Smooth muscle cell (in vitro differentiated cells): ENCODE data around the gene SMG1. TPM values are rescaled to one million over a fixed set of nuclear protein-coding genes. Genes with fewer than 3 reads are reported as not detected.

Source experiments
- DNase-seq: peaks from one replicate; lab custom pipeline; 2025; ENCODE audit not compliant: unreplicated experiment; lab: John Stamatoyannopoulos, UW
- H2AFZ ChIP-seq: fragments of 200-600 bp; sonication (generic); 2 replicates; pipeline ENCODE4 v1.6.0; 2016; ENCODE audit warnings: antibody characterized with exemption, low read depth, mild to moderate bottlenecking
- H3F3A ChIP-seq: fragments of 200-600 bp; sonication (generic); 2 replicates; pipeline ENCODE4 v1.6.0; 2017; ENCODE audit warnings: antibody characterized with exemption, low read depth
- H3K27ac ChIP-seq: fragments of 200-600 bp; sonication (generic); 2 replicates; pipeline ENCODE4 v1.5.1; 2016; ENCODE audit warnings: low read depth, mild to moderate bottlenecking
- H3K27me3 ChIP-seq: fragments of 200-600 bp; sonication (generic); 2 replicates; pipeline ENCODE4 v1.6.1; 2016; ENCODE audit warnings: low read depth, mild to moderate bottlenecking
- H3K36me3 ChIP-seq: fragments of 200-600 bp; sonication (generic); 2 replicates; pipeline ENCODE4 v1.5.1; 2016; ENCODE audit warnings: low read depth
- H3K4me1 ChIP-seq: fragments of 200-600 bp; sonication (generic); 2 replicates; pipeline ENCODE4 v1.5.1; 2016; ENCODE audit warnings: low read depth
- H3K4me2 ChIP-seq: fragments of 200-600 bp; sonication (generic); 2 replicates; pipeline ENCODE4 v1.6.0; 2016; ENCODE audit warnings: mild to moderate bottlenecking
- H3K4me3 ChIP-seq: fragments of 200-600 bp; sonication (generic); 2 replicates; pipeline ENCODE4 v1.5.1; 2016; ENCODE audit warnings: mild to moderate bottlenecking
- H3K79me2 ChIP-seq: fragments of 200-600 bp; sonication (generic); 2 replicates; pipeline ENCODE4 v1.6.0; 2016; ENCODE audit warnings: low read depth, mild to moderate bottlenecking
- H3K9ac ChIP-seq: fragments of 200-600 bp; sonication (generic); 2 replicates; pipeline ENCODE4 v1.6.0; 2016; ENCODE audit warnings: low read depth
- H3K9me3 ChIP-seq: fragments of 200-600 bp; sonication (generic); replicated peaks from 2 replicates; pipeline ENCODE4 v1.5.1; 2016; ENCODE audit warnings: low read depth
- H4K20me1 ChIP-seq: fragments of 200-600 bp; sonication (generic); 2 replicates; pipeline ENCODE4 v1.6.0; 2016; ENCODE audit warnings: low read depth
- WGBS: methylation state at CpG from one replicate; pipeline ENCODE4 v1.1.7; 2016; ENCODE audit warnings: low lambda C conversion rate; 5-methylcytosine and 5-hydroxymethylcytosine counted together
- polyA plus RNA-seq: library from polyadenylated mRNA; unstranded; fragments of >200 nt; fragmentation: Nextera tagmentation; extraction: Ambion mirVana; gene quantifications from 2 replicates; pipeline ENCODE4 v1.2.1, GENCODE V29; 2016
- total RNA-seq: library from RNA; depleted of rRNA; stranded (reverse); fragments of >200 nt; gene quantifications from 2 replicates; pipeline ENCODE4 v1.2.3, GENCODE V29; 2014
- TF ChIP-seq, protein P1 (sequence below): fragments of 200-600 bp; sonication (generic); IDR thresholded peaks from 2 replicates; pipeline ENCODE4 v1.5.1; 2017; ENCODE audit warnings: borderline replicate concordance, mild to moderate bottlenecking, antibody characterized with exemption; ENCODE audit not compliant: insufficient read depth, poor library complexity, severe bottlenecking

SMG1 gene
- total and polyA plus RNA-seq, 2 experiments from 2014 or later, result 4.9 to 45.4 TPM

DNA sequence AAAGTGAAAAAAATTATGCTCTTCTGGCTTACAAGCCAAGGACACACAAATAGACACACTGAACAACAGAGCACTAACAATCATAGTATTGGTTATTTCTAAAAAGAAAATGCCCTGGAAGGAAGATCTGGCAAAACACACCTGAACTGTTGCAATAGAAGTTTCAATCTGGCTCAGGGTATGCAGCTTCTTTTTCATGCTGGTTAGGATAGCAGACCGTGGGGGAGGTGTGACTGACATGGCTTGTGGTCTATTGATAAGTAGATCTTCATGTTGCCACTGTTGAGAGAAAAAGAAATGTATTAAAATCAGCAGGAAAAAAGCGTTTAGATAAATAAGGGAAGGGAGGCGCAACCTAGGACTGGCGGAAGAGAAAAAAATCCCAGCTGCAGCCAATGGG lies 98.3 kb downstream of the SMG1 start:
- DNase-seq, result no peak
- no peaks in the 10 kb centered on the region for H3K9me3 ChIP-seq
- no peaks in the 10 kb centered on the region for H4K20me1 ChIP-seq
- H3K27ac ChIP-seq, result no peak overlapping the region
- H3K4me3 ChIP-seq, result no peak overlapping the region
- H3K4me1 ChIP-seq, result peaks cover 9% of the 10 kb centered on the region
- H3K4me2 ChIP-seq, result no peak overlapping the region
- H3F3A ChIP-seq, result no peaks in the 10 kb centered on the region
- no peaks in the 10 kb centered on the region for H3K27me3 ChIP-seq
- peaks cover 33% of the 10 kb centered on the region for H3K36me3 ChIP-seq
- no peak overlapping the region for H3K9ac ChIP-seq
- H2AFZ ChIP-seq, result no peak overlapping the region
- WGBS, result over 99% methylated on average over 4 of the region's 4 CpGs
- no peaks in the 10 kb centered on the region for H3K79me2 ChIP-seq
- TF ChIP-seq, protein P1, sequence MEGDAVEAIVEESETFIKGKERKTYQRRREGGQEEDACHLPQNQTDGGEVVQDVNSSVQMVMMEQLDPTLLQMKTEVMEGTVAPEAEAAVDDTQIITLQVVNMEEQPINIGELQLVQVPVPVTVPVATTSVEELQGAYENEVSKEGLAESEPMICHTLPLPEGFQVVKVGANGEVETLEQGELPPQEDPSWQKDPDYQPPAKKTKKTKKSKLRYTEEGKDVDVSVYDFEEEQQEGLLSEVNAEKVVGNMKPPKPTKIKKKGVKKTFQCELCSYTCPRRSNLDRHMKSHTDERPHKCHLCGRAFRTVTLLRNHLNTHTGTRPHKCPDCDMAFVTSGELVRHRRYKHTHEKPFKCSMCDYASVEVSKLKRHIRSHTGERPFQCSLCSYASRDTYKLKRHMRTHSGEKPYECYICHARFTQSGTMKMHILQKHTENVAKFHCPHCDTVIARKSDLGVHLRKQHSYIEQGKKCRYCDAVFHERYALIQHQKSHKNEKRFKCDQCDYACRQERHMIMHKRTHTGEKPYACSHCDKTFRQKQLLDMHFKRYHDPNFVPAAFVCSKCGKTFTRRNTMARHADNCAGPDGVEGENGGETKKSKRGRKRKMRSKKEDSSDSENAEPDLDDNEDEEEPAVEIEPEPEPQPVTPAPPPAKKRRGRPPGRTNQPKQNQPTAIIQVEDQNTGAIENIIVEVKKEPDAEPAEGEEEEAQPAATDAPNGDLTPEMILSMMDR, result no peak

- 97% methylated on average over 3 of the region's 3 CpGs for WGBS
These were observed 109.9 kb downstream of the SMG1 start for GRCh38 chr16:18816286-18816685.

DNA sequence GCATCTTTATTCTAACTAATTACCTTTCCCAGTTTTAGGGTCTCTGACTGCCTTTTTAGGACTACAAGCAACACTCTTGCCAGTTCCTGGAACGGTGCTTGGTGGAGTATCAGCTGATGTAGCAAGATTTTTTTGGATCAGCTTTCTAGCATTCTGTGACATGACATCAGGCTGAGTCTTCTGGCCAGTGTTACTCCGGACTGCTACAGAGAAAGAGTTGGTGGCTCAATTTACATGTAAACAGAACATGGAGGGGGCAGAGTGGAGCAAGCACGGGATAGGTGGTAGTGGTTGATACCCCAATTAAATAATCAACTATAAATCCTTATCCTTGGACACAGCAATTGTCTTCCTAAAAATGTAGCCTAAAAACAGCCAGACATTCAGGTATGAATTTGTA lies 114.3 kb downstream of the SMG1 start:
- no peak overlapping the region for H3K27ac ChIP-seq
- no peak overlapping the region for H3K9ac ChIP-seq
- H2AFZ ChIP-seq, result no peak overlapping the region
- peaks cover 52% of the 10 kb centered on the region for H3K36me3 ChIP-seq
- no peak overlapping the region for H3K4me2 ChIP-seq
- 98% methylated on average over 3 of the region's 3 CpGs for WGBS
- TF ChIP-seq, protein P1, result no peak
- H4K20me1 ChIP-seq, result no peaks in the 10 kb centered on the region
- no peaks in the 10 kb centered on the region for H3K4me1 ChIP-seq
- no peaks in the 10 kb centered on the region for H3K79me2 ChIP-seq
- no peaks in the 10 kb centered on the region for H3F3A ChIP-seq
- no peaks in the 10 kb centered on the region for H3K9me3 ChIP-seq
- DNase-seq, result no peak
- no peak overlapping the region for H3K4me3 ChIP-seq
- no peaks in the 10 kb centered on the region for H3K27me3 ChIP-seq

More at GRCh38 chr16:18816286-18816685, 109.9 kb downstream of the SMG1 start:
- no peaks in the 10 kb centered on the region for H3K27me3 ChIP-seq
- no peak overlapping the region for H2AFZ ChIP-seq
- no peak for DNase-seq
- no peak overlapping the region for H3K27ac ChIP-seq
- peaks cover 43% of the 10 kb centered on the region for H3K36me3 ChIP-seq
- no peaks in the 10 kb centered on the region for H3K79me2 ChIP-seq
- no peak overlapping the region for H3K9ac ChIP-seq
- TF ChIP-seq, protein P1, result no peak
- H4K20me1 ChIP-seq, result peaks cover 4% of the 10 kb centered on the region
- H3F3A ChIP-seq, result no peaks in the 10 kb centered on the region
- H3K4me3 ChIP-seq, result no peak overlapping the region
- no peak overlapping the region for H3K4me2 ChIP-seq
- H3K4me1 ChIP-seq, result no peaks in the 10 kb centered on the region
- no peaks in the 10 kb centered on the region for H3K9me3 ChIP-seq

DNA sequence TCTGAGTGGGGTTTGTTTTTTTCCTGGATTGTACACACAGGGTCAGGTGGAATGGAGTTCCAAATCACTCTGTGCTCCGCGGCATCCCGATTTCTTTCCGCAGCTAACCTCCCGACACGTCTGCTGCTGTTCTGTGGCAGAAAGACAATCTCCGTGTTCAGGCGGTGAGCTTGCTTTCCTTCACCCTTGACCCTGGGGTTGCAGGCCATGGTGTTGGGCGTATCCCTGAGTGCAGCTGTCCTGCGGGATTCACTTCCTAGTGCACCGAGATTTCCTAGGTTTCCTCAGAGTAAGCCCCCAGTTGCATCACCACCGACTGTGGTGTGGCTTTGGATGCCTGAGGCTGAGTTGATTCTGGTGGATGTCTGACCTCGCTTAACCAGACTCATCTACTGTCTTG lies 117.0 kb downstream of the SMG1 start:
- Histone ChIP-seq H3K4me2 (no peak overlapping the region), H3K79me2 (no peaks in the 10 kb centered on the region), H3K4me3 (no peak overlapping the region), H3K27me3 (no peaks in the 10 kb centered on the region), H4K20me1 (no peaks in the 10 kb centered on the region), H3F3A (peaks cover 8% of the 10 kb centered on the region), H3K4me1 (peaks cover 8% of the 10 kb centered on the region), H3K9ac (no peak overlapping the region), H3K36me3 (peaks cover 36% of the 10 kb centered on the region), H2AFZ (no peak overlapping the region), H3K27ac (no peak overlapping the region), H3K9me3 (no peaks in the 10 kb centered on the region)
- TF ChIP-seq, protein P1, result no peak
- DNase-seq, result no peak
- WGBS, result 96% methylated on average over 13 of the region's 13 CpGs
